HUES6 (cell line): ENCODE data around the gene ZNF324B.

Source experiments
- H3K27ac ChIP-seq: 2 replicates; pipeline ENCODE4 v1.7.0; 2013; ENCODE audit warnings: low read depth, mild to moderate bottlenecking, low read length, inconsistent platforms
- H3K27me3 ChIP-seq: 2 replicates; pipeline ENCODE4 v1.6.1; 2013; ENCODE audit warnings: low read length; ENCODE audit not compliant: control insufficient read depth, insufficient read depth
- H3K36me3 ChIP-seq: 2 replicates; pipeline ENCODE4 v1.6.1; 2013; ENCODE audit warnings: low read length; ENCODE audit not compliant: control insufficient read depth, insufficient read depth
- H3K4me1 ChIP-seq: 2 replicates; pipeline ENCODE4 v1.6.1; 2013; ENCODE audit warnings: low read length; ENCODE audit not compliant: control insufficient read depth, insufficient read depth
- H3K4me3 ChIP-seq: 2 replicates; pipeline ENCODE4 v1.5.1; 2013; ENCODE audit warnings: low read depth, low read length
- H3K9ac ChIP-seq: one replicate; pipeline ENCODE4 v1.6.1; 2013; ENCODE audit warnings: mild to moderate bottlenecking, low read length
- H3K9me3 ChIP-seq: 2 replicates; pipeline ENCODE4 v1.6.1; 2013; ENCODE audit warnings: low read depth, low read length; ENCODE audit not compliant: control insufficient read depth, insufficient read depth

ZNF324B gene

DNA sequence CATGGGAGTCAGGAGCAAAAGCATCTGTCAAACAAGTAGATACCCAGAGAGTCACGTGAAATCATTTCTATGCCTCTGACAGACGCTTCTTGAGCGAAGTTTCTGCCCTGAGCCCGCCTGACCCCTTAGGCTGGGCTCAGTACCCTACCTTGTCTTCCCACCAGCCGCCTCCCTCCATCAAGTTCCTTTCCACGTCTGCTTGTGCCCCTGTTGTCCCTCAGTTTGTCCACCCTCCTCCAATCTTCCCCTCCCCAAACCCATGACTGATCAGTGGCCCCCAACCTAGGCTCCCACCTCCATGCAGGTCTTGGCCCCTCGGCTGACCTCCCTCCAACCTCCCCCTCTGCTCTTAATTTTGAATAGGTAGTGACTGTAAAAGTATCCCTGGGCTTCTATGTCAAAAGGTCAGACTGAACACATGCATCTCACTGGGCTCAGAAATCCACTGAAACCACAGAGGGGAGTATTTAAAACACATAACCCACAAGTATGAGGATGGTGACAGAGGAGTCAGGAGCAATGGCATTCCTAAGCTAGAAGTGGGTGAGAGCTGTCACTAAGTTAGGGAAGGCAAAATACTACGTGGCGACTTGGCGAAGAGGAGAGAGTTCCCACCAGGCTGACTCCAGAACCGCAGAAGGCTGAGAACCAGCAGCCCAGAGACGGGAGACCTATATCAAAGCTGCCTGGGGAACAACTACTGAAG is 23.0 kb downstream of the ZNF324B start:
- H3K27me3 ChIP-seq = no peaks in the 10 kb centered on the region
- H3K4me1 ChIP-seq = peaks cover 9% of the 10 kb centered on the region
- no peak overlapping the region for H3K4me3 ChIP-seq
- peaks cover 23% of the 10 kb centered on the region for H3K36me3 ChIP-seq
- no peaks in the 10 kb centered on the region for H3K9me3 ChIP-seq
- H3K27ac ChIP-seq = no peak overlapping the region
- H3K9ac ChIP-seq = no peak overlapping the region

DNA sequence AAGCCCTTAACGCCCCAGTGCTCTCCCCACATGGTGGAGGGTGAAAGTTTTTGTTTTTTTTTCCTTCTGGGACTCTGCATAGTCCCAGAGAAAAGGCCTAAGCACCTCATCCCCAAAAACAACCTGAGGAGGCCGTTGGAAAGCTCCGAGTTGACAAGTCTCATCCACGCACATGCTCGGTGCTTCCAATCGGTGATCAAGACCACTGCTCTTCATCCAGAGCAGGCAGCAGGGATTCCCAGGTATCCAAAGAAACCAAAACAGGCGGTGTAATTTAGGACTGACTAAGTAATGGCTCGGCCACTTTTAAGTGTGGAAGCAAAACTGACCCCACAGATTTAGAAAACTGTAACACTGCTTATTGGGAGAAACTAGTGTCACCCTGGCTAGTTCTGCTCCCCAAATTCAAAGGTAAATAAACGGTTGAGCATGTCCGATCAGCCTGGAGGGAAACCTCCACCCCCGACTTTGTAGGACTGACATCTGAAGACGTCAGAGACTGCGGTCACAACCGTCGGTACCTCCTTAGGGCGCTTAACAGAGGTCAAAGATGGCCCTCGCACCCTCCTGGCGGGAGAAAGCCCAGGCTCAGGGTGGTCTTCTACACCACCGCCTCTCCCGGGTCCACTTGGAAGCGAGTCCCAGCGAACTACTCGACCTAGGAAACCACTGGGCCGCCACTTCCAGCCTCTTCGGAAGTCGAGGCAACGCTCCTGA is 23.7 kb downstream of the ZNF324B start:
- Histone ChIP-seq H3K9ac (peak overlapping the region; percentile 64), H3K9me3 (no peaks in the 10 kb centered on the region), H3K4me1 (peaks cover 9% of the 10 kb centered on the region), H3K36me3 (peaks cover 17% of the 10 kb centered on the region), H3K27me3 (no peaks in the 10 kb centered on the region), H3K4me3 (peak overlapping the region; percentile 80), H3K27ac (peak overlapping the region; percentile 80)

DNA sequence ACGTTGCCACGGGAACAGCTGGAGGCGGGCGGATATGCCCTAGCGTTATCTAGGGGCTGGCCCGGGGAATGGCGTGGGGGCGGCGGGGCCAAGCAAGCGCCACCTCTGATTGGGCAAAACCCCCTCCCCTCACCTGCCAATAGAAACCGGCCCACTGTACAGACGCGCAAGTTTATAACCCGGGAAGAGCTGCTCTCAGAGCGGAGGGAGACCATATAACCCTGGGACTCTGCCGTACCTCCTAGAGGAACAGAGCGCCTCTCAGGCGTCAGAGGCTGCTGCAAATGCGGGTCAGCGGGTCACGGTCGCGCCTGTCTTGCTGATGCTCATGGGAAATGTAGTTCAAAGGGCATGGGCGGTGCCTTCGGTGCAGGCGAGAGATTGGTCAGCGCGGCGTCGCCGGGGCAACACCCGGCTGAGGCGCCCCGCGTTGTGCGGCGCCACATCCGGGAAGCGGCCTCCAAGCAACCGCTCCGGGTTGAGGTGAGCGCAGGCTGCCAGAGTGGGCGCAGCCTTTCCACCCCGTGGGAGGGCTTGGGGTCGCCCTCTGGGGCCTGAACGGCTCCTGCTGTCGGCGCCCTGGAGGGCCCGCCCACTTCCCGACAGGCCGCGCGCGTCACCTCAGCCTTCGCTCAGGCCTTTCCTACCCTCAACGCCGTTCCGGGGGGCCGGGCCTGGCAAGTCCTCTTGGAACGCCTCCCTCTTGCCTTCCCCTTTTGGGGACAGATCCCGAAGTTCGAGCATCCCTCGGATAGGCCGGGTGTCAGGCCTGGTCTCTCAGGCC is 24.5 kb downstream of the ZNF324B start, which contains the start of gene ZNF446:
TSS of gene ZNF446 (plus strand) at position 639 of the 784 bp plus-strand sequence. CDS start 867 bp downstream, outside the sequence.
- H3K27me3 ChIP-seq = no peaks in the 10 kb centered on the region
- H3K27ac ChIP-seq = peak within 1 kb of the TSS; percentile 80
- H3K36me3 ChIP-seq = peaks cover 24% of the 10 kb centered on the region
- H3K4me3 ChIP-seq = peak within 1 kb of the TSS; percentile 80
- H3K9me3 ChIP-seq = no peaks in the 10 kb centered on the region
- H3K4me1 ChIP-seq = peaks cover 9% of the 10 kb centered on the region
- peak within 1 kb of the TSS; percentile 64 for H3K9ac ChIP-seq

DNA sequence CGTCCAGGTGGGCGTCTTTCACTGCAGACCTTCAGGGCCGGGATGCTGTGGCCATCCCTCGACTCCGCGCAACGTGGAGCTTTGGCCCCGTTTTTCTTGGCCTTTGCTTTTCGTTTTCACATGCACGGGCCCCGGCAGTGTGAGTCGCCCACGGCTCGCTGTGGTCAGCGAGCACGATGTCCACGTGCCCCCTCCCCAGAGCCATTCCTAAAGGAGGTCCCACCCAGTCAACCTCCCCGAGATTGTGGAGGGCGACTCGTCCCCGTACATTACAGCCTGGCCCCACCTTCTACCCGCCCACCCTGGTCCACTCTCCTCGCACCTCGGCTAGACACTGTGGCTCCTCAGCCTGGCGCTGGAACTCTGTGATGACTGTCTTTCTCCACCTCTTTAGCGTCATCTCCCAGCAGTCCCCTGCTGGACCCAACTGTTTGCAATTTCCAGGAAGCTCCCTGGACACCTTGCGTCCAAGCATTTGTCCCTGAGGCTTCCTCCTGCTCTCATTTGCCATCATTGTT is 25.1 kb downstream of the ZNF324B start:
- Histone ChIP-seq H3K36me3 (peaks cover 28% of the 10 kb centered on the region), H3K9me3 (no peaks in the 10 kb centered on the region), H3K27ac (peak overlapping the region; percentile 80; the same call in 1 of the 2 replicates), H3K27me3 (no peaks in the 10 kb centered on the region), H3K9ac (peak overlapping the region; percentile 64), H3K4me1 (peaks cover 9% of the 10 kb centered on the region), H3K4me3 (peak overlapping the region; percentile 80)

DNA sequence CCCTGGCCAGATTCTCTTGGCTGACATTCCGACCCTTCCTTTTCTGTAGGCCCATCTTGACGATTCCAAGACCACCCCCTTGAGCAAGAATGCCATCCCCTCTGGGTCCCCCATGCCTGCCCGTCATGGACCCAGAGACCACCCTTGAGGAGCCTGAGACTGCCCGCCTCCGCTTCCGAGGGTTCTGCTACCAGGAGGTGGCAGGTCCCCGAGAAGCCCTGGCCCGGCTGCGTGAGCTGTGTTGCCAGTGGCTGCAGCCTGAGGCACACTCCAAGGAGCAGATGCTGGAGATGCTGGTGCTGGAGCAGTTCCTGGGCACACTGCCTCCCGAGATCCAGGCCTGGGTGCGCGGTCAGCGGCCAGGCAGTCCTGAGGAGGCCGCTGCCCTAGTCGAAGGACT is 25.7 kb downstream of the ZNF324B start:
- peaks cover 22% of the 10 kb centered on the region for H3K36me3 ChIP-seq
- no peaks in the 10 kb centered on the region for H3K27me3 ChIP-seq
- H3K9ac ChIP-seq = no peak overlapping the region
- H3K9me3 ChIP-seq = no peaks in the 10 kb centered on the region
- peak overlapping the region; percentile 80; the same call in 1 of the 2 replicates for H3K4me3 ChIP-seq
- no peak overlapping the region for H3K27ac ChIP-seq
- H3K4me1 ChIP-seq = peaks cover 9% of the 10 kb centered on the region

DNA sequence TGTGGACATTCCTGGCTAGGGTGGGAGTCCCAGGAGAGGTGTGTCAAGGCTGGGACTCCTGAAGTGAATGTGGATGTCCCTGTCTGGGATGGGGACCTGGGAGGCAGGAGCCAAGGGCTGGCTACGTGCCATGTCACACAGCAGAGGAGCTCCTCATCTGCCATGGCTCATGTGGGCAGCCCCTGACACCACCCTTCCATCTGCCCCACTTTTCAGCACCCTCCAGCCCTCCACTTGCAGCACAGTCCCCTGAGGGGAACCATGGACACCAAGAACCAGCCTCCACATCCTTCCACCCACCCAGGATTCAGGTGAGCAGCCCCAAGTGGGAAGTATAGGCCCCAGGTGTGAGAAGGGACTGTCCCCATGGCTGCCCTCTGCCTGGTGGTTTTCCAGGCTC is 26.4 kb downstream of the ZNF324B start:
- H3K27me3 ChIP-seq = no peaks in the 10 kb centered on the region
- H3K36me3 ChIP-seq = peaks cover 14% of the 10 kb centered on the region
- no peak overlapping the region for H3K4me3 ChIP-seq
- H3K27ac ChIP-seq = no peak overlapping the region
- H3K4me1 ChIP-seq = peaks cover 9% of the 10 kb centered on the region
- H3K9me3 ChIP-seq = no peaks in the 10 kb centered on the region
- H3K9ac ChIP-seq = no peak overlapping the region

DNA sequence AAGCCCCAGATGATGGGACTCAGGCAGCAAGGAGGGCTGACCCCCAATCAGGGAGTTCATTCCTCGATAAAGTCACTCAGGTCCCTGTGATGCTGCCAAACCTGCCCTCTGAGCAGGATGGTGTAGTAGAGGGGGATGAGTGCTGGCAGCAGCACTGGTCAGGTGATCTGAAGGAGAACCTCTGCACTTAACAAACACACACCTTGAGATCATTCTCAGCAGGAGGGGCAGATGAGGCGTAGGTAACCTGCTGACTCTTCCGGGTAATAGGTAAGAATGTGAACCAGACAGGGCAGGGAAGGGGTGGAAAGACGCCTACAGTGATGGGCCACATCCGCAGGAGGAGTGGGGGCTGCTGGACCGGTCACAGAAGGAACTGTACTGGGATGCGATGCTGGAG is 27.9 kb downstream of the ZNF324B start:
- H3K4me1 ChIP-seq = peaks cover 9% of the 10 kb centered on the region

DNA sequence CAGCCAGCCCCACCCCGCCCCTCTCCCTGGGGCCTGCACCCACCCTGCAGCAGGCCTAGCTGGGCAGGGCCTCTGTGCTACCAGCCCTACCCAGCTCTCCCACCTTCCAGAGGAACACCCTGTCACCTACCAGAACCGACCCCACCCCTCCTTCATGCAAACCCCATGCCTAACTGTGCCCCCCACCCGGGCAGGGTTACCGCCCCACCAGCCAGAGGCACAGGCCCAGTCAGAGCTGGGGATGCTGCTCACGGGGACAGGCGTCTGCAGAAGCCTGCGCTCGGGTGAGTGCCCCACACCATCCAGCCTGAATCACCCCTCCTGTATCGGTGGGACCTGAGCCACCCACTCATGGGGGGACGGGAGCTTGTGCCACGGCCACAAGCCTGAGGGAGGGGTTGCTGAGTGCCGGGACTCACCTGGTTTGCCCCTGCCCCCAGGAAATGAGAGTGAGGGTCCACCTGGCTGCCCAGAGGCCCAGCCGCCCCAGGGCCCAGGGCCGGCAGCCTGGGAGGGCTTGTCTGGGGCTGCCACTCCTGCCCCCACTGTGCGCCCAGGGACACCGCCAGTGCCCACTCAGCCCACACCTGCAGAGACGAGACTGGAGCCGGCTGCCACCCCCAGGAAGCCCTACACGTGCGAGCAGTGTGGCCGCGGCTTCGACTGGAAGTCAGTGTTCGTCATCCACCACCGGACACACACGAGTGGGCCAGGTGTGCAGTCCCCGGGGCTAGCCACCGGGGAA is 28.5 kb downstream of the ZNF324B start:
- no peak overlapping the region for H3K4me3 ChIP-seq
- peaks cover 9% of the 10 kb centered on the region for H3K4me1 ChIP-seq
- peaks cover 12% of the 10 kb centered on the region for H3K36me3 ChIP-seq
- no peak overlapping the region for H3K9ac ChIP-seq
- no peaks in the 10 kb centered on the region for H3K27me3 ChIP-seq
- no peaks in the 10 kb centered on the region for H3K9me3 ChIP-seq
- no peak overlapping the region for H3K27ac ChIP-seq

More for the DNA sequence above, 27.9 kb downstream of the ZNF324B start:
- Histone ChIP-seq H3K9ac (no peak overlapping the region), H3K4me3 (no peak overlapping the region), H3K9me3 (no peaks in the 10 kb centered on the region), H3K36me3 (peaks cover 12% of the 10 kb centered on the region), H3K27ac (no peak overlapping the region), H3K27me3 (no peaks in the 10 kb centered on the region)

DNA sequence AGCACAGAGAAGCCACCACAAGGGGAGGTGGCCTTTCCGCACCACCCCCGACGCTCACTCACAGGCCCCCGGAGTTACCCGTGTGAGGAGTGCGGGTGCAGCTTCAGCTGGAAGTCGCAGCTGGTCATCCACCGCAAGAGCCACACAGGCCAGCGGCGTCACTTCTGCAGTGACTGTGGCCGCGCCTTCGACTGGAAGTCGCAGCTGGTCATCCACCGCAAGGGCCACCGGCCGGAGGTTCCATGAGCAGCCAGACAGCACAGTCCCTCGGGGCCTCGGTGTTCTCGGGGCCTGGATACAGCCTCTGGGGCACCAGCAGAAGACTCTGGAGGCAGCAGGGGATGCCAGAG is 29.0 kb downstream of the ZNF324B start:
- Histone ChIP-seq H3K27ac (no peak overlapping the region), H3K36me3 (peaks cover 12% of the 10 kb centered on the region), H3K27me3 (no peaks in the 10 kb centered on the region), H3K4me1 (peaks cover 4% of the 10 kb centered on the region; the same call in 1 of the 2 replicates), H3K9ac (no peak overlapping the region), H3K4me3 (no peak overlapping the region), H3K9me3 (no peaks in the 10 kb centered on the region)

DNA sequence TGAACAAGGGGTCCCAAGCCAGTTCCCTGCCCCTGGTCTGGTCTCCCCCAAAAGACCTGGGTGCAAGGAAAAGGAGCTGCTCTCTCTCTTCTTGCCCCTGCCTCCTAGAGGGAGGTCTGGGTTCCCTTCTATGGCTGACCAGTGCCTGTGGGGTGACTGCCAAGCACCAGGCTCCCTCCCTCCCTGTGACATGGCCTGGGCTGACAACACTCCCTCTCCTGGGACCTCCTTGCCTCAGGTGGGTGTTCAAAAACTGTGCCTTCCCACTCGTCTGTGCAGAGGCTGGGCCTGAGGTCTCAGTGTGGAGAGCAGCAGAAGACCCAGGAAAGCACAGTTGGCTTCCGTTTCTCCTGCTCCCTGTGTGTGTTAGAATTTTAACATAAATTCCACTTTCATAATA is 29.4 kb downstream of the ZNF324B start:
- H3K9ac ChIP-seq = no peak overlapping the region
- peaks cover 4% of the 10 kb centered on the region; the same call in 1 of the 2 replicates for H3K4me1 ChIP-seq
- no peak overlapping the region for H3K4me3 ChIP-seq
- H3K27ac ChIP-seq = no peak overlapping the region
- no peaks in the 10 kb centered on the region for H3K27me3 ChIP-seq
- H3K9me3 ChIP-seq = no peaks in the 10 kb centered on the region
- peaks cover 12% of the 10 kb centered on the region for H3K36me3 ChIP-seq
